HG03439 (cell line): Measurements from ENCODE around the gene PI4KA.
A peak's percentile ranks its signal among the peaks of the same experiment; 100 is the strongest.
"Not testable (repeated sequence)": the region's sequence is repeated elsewhere in the genome, so short reads cannot be mapped to it uniquely, and the experiment has no call there.

Source experiments
- ATAC-seq: cut with Tn5 transposase; IDR thresholded peaks from one replicate; pipeline ENCODE4 v1.9.1; 2021; ENCODE audit warnings: mild to moderate bottlenecking, moderate library complexity; ENCODE audit not compliant: unreplicated experiment

PI4KA gene

GRCh38 chr22:20752104-20752741, 106.4 kb downstream of the PI4KA start:
- ATAC-seq: no peak

DNA sequence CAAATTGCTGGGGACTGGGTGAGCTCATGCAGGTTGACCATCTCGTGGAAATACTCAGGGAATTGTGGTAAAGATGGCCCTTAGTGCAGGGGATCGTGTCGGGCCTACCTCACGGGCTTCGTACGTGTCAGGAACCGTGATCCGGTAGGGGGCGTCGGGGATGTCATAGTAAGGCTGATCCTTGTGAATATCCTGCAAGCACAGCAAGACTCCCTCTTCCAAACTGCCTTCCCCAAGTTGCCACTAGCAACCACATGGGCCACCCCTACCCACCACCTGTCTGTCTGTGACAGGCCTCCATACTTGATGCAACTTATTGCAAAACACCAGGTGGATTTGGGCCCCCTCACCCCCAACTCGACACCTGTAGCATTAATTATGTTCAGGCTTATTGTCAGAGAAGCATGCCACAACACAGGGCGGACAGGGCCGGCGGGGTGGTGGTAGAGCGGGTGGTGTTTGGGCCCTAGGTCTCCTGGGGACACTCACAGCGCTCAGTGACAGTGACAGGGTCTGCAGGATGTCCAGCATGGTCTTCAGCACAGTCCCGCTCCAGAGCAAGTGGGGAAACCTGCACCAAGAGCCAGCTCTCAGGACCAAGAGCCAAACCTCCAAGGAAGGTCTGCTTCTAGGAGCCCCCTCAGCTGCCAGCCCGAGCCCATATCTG, 107.3 kb downstream of the PI4KA start:
- no peak for ATAC-seq

DNA sequence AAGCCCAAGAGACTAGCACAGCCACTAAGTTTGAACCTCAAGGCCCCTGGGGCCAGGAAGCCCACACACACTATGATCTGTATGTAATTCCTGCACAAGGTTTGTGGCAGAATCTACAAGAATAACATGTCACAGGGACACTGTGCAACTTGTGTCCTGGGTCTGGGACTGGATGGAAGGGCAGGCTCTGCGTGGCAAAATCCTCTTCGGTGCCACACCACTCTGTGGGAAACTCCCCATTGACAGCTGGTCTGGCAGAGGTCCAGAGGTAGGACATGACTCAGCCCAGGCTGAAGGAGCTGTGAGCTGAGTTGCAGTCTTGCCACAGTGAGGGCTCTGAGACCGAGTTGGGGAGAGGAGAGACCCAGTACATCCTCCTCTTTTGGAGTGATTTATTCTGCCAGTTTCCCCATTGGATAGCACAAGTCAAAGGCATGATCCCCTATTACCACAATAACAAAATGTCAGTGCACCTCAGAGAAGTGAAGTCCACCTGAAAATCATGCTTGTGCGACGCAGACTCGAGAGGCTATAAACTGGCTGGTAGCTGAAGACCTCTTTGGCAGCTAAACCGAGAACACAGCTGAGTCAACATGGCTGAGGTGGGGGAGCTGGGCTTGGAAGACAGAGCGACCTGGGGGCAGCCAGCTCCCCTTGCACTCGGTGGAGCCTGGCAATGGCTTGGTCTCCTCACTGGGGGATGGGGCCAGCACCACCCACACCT, 108.0 kb downstream of the PI4KA start:
- ATAC-seq: no peak

DNA sequence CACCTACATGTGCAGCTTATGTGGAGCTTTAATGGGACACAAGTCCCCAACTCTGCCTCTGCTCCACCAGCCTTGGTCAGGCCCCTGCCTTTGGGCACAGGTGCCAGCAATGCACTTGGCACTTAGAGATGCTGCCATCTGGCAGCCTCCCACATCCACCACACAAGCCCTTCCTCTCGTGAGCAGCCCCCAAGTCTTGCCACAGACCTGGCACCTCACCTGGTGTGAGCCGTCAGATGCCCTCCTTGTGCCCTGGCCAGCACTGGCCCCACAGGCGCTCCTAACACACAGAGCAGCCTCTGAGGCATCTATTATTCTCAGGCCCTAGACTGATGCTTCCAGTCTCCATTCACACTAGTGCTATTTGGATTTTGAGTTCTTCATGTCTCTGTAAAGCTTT, 109.2 kb downstream of the PI4KA start:
- no peak for ATAC-seq

GRCh38 chr22:20748731-20749428, 109.7 kb downstream of the PI4KA start:
- ATAC-seq: peak; percentile 61

DNA sequence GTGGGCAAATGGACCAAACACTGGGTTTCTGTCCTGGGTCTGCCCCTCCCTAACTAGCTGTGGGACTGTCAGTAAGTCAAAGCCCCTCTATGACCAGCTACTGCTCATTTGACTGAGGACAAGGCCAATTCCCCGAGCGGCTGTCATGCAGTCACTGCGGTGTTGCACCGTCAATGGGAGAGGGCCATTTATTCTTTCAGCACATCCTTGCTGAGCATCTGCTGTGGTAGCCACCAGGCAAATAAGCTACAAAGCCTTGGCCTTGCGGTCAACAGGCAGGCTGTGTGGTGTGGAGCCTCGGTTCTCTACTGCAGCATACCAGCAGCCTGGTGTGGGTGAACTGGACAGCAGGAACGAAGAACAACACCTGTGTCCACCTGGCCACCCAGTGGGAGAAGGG, 110.5 kb downstream of the PI4KA start:
- ATAC-seq: no peak

DNA sequence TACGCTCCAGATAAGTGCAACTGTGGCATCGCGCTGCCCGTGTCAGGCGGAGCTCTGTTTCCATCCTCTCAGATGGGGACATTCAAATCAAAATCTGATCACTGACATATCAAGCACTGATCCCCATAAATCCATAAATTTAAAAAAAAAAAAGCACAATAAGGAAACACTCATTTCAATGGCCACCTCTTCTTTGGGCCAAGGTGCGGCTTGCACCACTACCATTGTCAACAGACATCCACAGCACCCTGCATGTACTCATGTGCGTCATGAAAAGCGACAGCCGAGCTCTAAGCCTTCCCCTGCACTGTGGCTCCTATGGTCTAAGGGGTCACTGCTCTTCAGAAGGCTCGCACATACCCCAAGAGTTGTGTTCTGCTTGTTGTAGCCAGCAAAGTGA, 111.4 kb downstream of the PI4KA start:
- no peak for ATAC-seq

GRCh38 chr22:20746431-20747189, 112.0 kb downstream of the PI4KA start:
- ATAC-seq: no peak

DNA sequence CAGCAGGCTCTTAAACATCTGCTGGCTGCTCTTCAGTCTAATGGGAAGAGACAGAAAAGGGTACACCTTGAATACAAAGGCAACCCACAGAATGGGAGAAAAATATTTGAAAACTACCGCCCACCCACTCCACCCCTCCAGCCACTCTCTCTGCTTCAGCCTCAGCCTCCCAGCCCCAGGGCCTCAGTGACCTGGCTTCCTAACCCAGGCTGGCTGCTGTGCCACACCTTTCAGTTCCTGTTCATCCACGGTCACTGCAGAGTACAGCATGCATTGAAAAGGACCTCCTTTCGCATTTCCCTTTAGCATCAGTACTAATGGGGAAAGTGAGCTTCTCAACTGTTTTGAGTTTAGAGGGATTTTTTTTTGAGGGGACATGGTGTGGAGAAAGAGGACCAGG, 113.5 kb downstream of the PI4KA start:
- ATAC-seq: no peak

DNA sequence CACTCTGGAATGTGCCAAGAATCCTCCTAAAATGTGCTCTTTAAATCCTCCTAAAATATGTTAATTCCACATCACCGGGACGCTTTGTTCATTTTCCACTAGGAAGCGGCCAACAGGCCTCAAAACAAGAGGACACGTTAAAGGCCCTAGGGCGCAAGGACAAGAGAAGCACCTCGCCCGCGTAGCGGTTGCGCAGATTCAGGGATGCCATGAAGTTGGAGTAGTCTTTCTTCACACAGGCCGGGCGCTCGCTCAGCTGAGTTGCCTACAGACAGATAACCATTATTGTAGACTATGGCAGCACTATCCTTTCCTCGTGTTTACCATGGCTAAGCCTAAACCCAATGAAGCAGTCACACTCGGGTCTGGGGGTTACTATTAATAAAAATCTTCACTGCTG, 114.2 kb downstream of the PI4KA start:
- ATAC-seq: no peak

GRCh38 chr22:20742764-20743163, 115.8 kb downstream of the PI4KA start:
- ATAC-seq: no peak

DNA sequence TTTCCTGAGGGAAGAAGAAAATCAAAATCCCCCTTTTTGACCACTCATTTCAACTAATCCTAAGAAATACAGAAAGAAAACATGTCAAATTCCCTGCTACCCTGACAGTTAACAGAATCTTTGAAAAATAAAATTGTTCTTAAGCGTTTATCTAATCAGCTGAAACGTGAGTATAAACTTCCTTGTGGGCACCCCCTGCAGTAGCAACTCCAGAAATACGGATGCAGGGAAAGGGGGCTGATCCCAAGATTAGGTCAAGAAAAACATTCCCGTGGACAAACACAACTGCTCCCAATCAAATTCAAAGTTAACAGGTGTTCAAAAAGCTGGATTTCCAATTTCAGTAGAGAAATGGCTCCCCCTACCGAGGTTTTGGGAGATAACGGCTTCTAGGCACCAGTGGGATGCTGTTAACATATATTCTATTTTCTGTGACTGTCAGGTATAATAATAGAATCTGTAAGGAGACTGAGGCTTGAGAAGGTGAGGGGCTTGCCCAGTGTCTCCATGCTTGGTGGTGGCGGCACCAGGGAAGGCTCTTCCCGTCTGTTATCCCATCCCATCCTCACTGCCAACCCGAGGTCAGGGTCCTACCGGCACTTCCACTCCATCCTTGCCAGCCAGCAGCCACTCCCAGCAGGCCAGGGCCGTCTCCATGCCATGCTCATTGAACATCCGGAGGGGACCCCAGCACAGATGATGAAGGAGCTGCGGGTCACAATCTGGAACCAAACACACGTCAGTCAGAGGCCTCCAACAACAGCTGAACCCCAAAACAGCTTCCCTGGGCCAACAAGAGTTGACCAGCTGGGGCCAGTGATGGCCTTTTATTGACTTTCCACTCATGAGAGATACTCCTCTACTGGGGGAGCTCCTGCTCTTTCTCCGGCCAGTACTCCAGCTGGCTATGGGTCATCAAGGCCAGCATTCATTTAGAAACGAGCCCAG, 116.7 kb downstream of the PI4KA start:
- no peak for ATAC-seq

DNA sequence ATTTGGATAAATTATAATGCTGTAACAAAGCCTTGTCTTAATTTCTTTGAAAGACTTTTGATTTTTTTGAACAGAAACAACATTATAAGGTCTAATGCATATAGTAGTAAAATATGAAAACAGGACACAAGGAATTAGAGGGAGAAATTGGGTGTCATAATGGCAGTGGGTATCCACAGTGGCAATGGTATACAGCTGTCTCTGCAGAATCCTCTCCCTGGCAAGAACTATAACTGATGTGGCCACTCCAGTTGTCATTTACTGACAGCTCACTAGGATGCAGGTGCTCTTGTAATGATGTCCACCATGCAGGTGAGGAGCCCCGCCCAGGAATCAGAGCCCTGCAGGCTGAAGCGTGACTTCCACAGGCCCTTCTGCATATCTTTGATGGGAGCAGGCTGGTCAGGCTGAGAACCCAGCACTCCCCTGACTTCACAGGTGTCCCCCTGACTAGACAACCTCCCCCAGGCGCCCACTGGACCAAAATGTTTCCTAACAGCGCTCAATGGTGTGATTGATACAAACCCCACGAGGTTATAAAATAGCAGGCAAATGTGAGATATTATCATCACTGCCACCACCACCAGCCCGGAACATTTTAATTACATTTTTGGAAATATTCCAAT, 117.5 kb downstream of the PI4KA start:
- no peak for ATAC-seq

DNA sequence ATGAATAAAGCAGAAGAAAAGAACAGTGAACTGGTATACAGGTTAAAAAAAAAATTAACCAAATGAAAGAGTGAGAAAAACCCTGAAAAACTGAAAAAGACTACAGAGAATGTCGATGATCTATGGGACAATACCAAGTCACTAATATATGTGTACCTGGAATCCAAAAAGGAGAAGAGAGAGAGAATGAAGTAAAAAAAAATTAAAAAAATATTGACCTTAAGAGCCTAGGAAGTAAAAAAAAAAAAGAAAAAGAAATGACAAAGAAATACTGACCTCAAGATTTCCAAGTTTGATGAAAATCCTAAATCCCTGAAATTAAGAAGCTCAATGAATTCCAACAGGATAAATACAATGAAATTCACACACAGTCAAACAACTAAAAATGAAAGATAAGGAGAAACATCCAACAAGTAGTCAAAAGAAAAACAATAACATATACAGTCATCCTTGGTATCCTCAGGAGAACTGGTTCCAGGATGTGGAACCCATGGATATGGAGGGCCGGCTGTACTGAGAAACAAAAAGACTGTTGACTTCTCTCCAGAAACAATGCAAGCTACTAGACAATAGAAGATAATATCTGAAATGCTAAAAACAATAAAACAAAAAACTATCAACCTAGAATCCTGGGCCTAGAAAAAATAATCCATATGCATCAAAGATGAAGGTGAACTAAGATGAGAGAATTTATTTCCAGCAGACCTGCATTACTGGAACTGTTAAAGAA, 118.2 kb downstream of the PI4KA start:
- no peak for ATAC-seq

DNA sequence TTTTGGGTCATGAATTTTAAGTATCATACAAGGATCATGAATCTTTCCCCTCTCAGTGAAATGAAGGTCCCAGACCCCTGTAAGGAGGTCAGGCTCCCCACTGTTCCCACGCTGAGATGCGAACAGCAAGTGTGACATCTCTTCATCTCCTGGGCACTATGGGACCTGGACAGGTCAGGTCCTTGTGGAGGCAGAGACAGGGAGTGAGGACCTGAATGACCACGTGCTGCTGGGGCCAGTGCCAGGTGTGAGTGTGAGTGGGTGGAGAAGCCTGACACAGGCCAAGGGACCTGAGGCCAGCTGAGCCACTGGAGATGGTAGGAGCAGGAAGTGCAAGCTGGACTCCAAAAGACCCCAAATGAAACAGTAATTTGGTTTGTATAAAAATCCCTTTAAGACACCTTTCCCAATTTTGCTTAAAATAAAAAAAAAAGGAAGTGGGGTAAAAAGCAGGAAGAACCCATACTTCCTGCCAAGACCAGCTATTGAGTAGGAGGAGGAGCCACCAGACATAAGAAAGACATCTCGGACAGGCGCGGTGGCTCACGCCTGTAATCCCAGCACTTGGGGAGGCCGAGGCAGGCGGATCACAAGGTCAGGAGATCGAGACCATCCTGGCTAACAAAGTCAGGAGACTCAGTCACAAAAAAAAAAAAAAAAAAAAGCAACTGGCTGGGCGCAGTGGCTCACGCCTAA, 120.1 kb downstream of the PI4KA start:
- ATAC-seq: no peak

- not testable (repeated sequence) for ATAC-seq
These were observed 121.7 kb downstream of the PI4KA start for GRCh38 chr22:20736891-20737290.

GRCh38 chr22:20735356-20736162, 123.1 kb downstream of the PI4KA start:
- ATAC-seq: not testable (repeated sequence)
